ENCODE results near the gene STK32A.
"Not testable (repeated sequence)": the region's sequence is repeated elsewhere in the genome, so short reads cannot be mapped to it uniquely, and the experiment has no call there.

STK32A gene

GRCh38 chr5:147243238-147243637, 8.4 kb downstream of the STK32A start:
- intact Hi-C loops (cut with DNase I); DNase-seq: not testable (repeated sequence)

GRCh38 chr5:147245381-147246165, 10.7 kb downstream of the STK32A start:
- intact Hi-C loops (cut with DNase I) = no loop called here

DNA sequence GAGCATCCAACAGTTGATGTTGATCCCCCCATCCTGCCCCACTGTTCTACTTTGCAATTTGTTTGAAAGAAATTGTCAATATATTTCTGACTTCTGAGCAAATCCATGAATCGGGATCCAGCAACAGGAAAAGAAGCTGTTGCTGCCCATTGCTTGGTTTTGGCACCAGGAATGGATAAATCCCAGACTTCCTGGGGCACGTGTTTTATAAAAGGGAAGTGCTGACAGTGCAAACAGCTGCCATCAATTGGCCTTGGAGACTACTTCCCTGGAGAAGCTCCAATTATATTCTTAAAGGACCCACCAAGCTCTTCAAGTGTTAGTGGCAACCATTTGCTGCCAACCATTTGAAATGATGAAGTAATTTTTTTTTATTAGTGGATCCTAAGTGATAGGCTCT, 13.7 kb downstream of the STK32A start:
- no peak for DNase-seq
- intact Hi-C loops (cut with DNase I) = no loop called here

More at GRCh38 chr5:147245381-147246165, 10.7 kb downstream of the STK32A start:
- no peak for DNase-seq

GRCh38 chr5:147259837-147260236, 25.0 kb downstream of the STK32A start:
- no peak for DNase-seq
- intact Hi-C loops (cut with DNase I) = no loop called here

DNA sequence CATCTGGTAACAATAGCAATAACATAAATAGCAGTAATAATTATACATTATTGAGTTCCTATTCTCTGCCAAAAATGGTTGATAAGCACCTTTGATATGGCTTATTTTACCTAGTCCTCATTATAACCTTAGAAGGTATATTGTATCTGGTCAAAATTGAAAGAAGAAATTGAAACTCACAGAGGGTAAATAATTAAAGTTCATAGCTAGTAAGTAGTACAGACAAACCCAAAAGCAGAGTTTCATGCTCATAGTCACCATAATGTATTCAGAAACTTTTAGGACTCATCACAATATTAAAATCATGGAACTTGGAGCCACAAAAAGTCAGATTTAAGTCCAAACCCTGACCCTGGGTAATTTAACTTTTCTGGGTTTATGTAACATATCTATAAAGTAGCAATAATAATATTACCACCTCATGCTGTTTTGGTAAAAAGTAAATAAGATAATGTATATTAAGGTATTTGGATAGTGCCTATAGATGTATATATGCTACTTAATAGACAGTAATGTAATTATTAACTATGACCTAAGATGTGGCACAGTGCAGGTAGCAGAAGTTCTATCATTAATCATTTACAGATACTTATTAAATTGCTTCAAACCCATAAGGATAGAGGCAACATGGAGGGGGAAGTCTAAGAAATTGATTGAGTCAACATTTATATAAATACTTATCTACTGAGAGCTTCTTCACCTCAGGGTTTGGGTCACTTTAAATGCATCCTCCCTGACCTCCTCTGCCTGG, 32.4 kb downstream of the STK32A start:
- intact Hi-C loops (cut with DNase I) = no loop called here
- DNase-seq = no peak

- DNase-seq = no peak
- intact Hi-C loops (cut with DNase I) = no loop called here
Measured at GRCh38 chr5:147276497-147276896, 41.7 kb downstream of the STK32A start.

GRCh38 chr5:147286296-147286695, 51.5 kb downstream of the STK32A start:
- DNase-seq = no peak
- intact Hi-C loops (cut with DNase I) = no loop called here

- intact Hi-C loops (cut with DNase I) = no loop called here
- no peak for DNase-seq
Measured at GRCh38 chr5:147287110-147287509, 52.3 kb downstream of the STK32A start.

DNA sequence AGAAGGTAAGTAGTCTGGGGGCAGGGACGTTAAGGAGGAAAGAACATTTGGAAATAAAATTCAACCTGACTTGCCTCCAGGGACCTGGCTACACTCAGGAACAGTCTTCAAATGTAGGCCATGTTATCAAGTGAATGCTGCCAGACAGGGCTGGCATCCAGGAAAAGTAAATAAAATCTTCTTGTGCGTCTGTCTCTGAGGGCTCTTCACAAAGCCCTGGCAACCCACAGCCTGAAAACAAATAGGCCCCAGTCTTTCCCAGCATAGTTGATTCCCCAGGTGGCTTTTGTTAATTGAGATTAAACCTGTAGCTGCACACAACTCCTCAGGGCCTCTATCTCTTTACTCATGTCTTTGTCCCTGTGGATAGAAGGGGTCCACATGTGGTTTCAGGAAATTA, 55.4 kb downstream of the STK32A start:
- intact Hi-C loops (cut with DNase I) = no loop called here
- no peak for DNase-seq

GRCh38 chr5:147303251-147303650, 68.4 kb downstream of the STK32A start:
- intact Hi-C loops (cut with DNase I) = no loop called here
- DNase-seq = no peak

DNA sequence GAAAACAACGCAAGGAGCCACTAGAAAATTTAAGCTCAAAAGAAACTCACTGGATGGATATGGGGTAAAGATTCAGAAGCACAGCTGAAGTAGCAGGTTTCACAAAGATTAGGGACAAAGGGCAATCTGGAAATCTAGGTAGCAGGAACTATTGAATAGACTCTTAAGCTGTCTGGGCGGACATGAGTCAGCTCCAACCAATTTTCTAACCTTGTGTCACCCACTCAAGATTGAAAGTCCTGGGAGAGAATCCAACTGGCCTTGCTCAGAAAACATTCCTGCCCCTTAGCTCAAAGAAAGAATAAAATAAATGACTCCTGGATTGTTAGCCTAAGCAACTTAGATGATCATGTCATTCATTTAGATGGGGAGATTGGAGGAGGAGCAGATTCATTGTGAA, 69.2 kb downstream of the STK32A start:
- DNase-seq = peak in 1 of 42 donors; percentile 42
- intact Hi-C loops (cut with DNase I) = no loop called here

GRCh38 chr5:147305147-147305546, 70.3 kb downstream of the STK32A start:
- intact Hi-C loops (cut with DNase I) = no loop called here

DNA sequence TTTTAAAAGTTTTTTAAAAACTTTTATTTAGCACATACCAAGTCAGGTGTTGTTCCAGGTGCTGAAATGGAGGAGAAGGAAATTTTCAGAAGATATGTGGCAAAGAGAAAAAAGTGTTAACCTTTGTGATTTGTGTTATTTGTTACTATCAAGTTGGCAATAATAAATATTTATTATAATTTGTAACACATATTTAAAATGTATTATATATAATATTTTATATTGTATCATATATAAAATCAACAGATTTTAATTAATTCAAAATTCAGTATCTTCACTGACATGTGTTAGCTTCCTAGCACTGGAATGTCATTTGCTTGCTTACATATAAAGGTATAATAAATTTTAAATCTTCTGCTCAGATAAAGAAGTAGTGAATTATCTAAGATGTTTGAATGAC, 71.5 kb downstream of the STK32A start:
- no peak for DNase-seq
- intact Hi-C loops (cut with DNase I) = no loop called here

More at GRCh38 chr5:147305147-147305546, 70.3 kb downstream of the STK32A start:
- no peak for DNase-seq

DNA sequence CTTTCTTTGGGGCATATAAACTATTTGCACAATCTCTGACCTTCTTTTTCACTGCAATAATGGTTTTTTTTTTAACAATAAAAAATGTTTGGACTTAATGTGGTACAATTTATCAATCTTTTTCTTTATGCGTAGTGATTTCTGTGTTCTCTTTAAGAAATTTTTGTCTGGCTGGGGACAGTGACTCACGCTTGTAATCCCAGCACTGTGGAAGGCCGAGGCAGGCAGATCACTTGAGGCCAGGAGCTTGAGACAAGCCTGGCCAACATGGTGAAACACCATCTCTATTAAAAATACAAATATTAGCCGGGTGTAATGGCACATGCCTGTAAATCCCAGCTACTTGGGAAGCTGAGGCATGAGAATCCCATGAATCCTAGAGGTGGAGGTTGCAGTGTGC, 72.3 kb downstream of the STK32A start:
- intact Hi-C loops (cut with DNase I) = no loop called here
- no peak for DNase-seq

GRCh38 chr5:147309621-147310020, 74.8 kb downstream of the STK32A start:
- intact Hi-C loops (cut with DNase I) = no loop called here
- DNase-seq = no peak

- intact Hi-C loops (cut with DNase I) = no loop called here
- peak in 38 of 42 donors; percentile 4 to 80 (median 36) for DNase-seq
Measured at GRCh38 chr5:147310059-147310704, 75.4 kb downstream of the STK32A start.

DNA sequence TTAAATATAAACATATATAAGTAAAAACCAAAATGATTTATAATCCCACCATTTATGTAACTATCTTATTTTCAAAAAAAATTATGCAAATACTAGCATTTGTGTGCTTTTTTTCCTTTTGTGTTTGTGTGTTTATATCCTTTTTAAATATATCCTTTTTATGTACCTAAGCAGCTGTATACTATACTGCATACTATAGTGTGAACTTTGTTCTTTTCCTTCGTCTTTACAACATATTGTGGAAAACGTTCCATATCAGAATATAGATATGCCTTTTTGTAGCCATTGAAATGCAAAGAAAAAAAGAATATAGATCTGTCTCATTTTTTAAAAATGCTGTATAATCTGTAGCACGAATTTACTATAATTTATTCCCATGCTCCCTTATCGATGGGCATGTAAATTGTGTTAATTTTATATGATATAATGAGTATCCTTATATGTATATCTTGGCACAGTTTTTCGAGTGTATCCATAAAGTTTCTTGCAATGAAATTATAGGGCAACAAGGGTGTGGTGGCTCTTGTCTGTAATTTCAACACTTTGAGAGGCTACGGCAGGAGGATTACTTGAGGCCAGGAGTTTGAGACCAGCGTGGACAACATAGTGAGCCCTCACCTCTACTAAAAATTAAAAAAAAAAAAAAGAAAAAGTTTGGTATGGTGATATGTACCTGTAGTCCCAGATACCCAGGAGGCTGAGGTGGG, 83.3 kb downstream of the STK32A start:
- intact Hi-C loops (cut with DNase I) = no loop called here
- no peak for DNase-seq

DNA sequence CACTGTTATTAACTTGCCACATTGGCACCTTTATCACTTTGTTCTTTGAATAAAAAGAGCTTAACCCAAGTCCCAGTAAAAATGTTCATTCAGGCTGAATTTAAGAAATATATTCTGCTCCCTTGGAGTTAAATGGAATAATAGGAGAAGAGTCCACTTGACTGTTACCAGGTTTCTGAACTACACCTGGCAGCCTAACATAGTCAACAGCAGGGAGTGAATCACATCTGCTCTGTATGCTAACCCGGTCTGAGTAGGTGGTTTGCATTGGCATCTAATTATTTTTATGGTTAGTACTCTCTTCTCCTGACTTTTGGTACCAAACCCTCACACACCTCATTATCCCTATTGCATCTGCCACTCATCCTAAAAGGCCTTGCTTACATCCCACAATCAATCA, 86.7 kb downstream of the STK32A start:
- peak in 6 of 42 donors; percentile 7 to 48 (median 20) for DNase-seq
- intact Hi-C loops (cut with DNase I) = no loop called here

- intact Hi-C loops (cut with DNase I) = no loop called here
- DNase-seq = no peak
Measured at GRCh38 chr5:147327421-147327820, 92.6 kb downstream of the STK32A start.

All from head of caudate nucleus (tissue), 42 donors.